H1 (cell line): ENCODE measurements around the gene SLC48A1. TPM values are rescaled to one million over a fixed set of nuclear protein-coding genes. Genes with fewer than 3 reads are reported as not detected.
A peak's percentile ranks its signal among the peaks of the same experiment; 100 is the strongest.

ENCODE experiments used
- CTCF ChIA-PET: fragments of 300-600 bp; sonication (Branson Sonifier 250); formaldehyde crosslinking; loops from one replicate; lab custom pipeline; 2021; ENCODE audit not compliant: partially characterized antibody; lab: Charles Lee
- POLR2A ChIA-PET: fragments of 300-600 bp; sonication (Branson Sonifier 250); formaldehyde crosslinking; loops from one replicate; lab custom pipeline; 2021; ENCODE audit warnings: inconsistent platforms; ENCODE audit not compliant: partially characterized antibody; lab: Charles Lee
- DNase-seq, 2 experiments: peaks; one replicate each; pipeline versions ENCODE4 v3.0.0 to v3.0.0-alpha.2; 2010 to 2022; ENCODE audit warnings: low spot score in 2 of 2, low read depth in 1 of 2, mixed read lengths in 1 of 2
- FAIRE-seq: peaks from 2 replicates; lab custom pipeline; 2011; peaks lifted over from hg19 to GRCh38; lab: Jason Lieb, UNC
- H2AFZ ChIP-seq: 2 replicates; pipeline ENCODE4 v1.8.1; 2012; ENCODE audit warnings: low read length, inconsistent platforms
- H2AK5ac ChIP-seq: 2 replicates; pipeline ENCODE4 v1.6.1; 2013; ENCODE audit warnings: low read depth, low read length
- H2BK120ac ChIP-seq: replicated peaks from 2 replicates; pipeline ENCODE3; 2013; ENCODE audit warnings: low read depth, low read length, inconsistent platforms
- H2BK12ac ChIP-seq: 2 replicates; pipeline ENCODE4 v1.6.1; 2013; ENCODE audit warnings: low read depth, low read length
- H2BK15ac ChIP-seq: 2 replicates; pipeline ENCODE4 v1.6.1; 2013; ENCODE audit warnings: low read length
- H2BK20ac ChIP-seq: 2 replicates; pipeline ENCODE4 v1.6.1; 2013; ENCODE audit warnings: low read length
- H2BK5ac ChIP-seq: 2 replicates; pipeline ENCODE4 v1.6.1; 2013; ENCODE audit warnings: low read depth, low read length
- H3K14ac ChIP-seq: 2 replicates; pipeline ENCODE4 v1.6.1; 2013; ENCODE audit warnings: inconsistent platforms; ENCODE audit not compliant: insufficient read length
- H3K18ac ChIP-seq: 2 replicates; pipeline ENCODE4 v1.6.1; 2013; ENCODE audit warnings: low read length; ENCODE audit errors: extremely low read depth
- H3K23ac ChIP-seq: 2 replicates; pipeline ENCODE4 v1.6.1; 2013; ENCODE audit warnings: inconsistent platforms; ENCODE audit not compliant: insufficient read length
- H3K23me2 ChIP-seq: 2 replicates; pipeline ENCODE4 v1.6.1; 2013; ENCODE audit warnings: low read depth, low read length
- H3K27ac ChIP-seq: 2 replicates; pipeline ENCODE4 v1.6.1; 2011; ENCODE audit warnings: low read depth, low read length, inconsistent platforms
- H3K27me3 ChIP-seq, 4 experiments: replicated peaks in 1 of 4; 1 replicate in 1 of 4; 2 replicates in 3 of 4; pipeline versions ENCODE4 v1.6.1 to v1.8.1; 2011 to 2013; ENCODE audit warnings: low read length in 3 of 4, mild to moderate bottlenecking in 3 of 4, inconsistent platforms in 2 of 4, mixed read lengths in 2 of 4, moderate library complexity in 1 of 4; ENCODE audit not compliant: control insufficient read depth in 3 of 4, insufficient read depth in 3 of 4; ENCODE audit errors: extremely low read depth in 1 of 4
- H3K36me3 ChIP-seq, 4 experiments: 2 replicates each; pipeline versions ENCODE4 v1.6.1 to v1.8.1; 2011 to 2013; ENCODE audit warnings: mild to moderate bottlenecking in 4 of 4, low read length in 3 of 4, moderate library complexity in 2 of 4, control low read depth in 1 of 4, inconsistent platforms in 1 of 4; ENCODE audit not compliant: insufficient read depth in 4 of 4, control insufficient read depth in 2 of 4
- H3K4ac ChIP-seq: replicated peaks from 2 replicates; pipeline ENCODE3; 2013; ENCODE audit warnings: low read length, low read depth, mixed read lengths, inconsistent platforms; ENCODE audit not compliant: insufficient read length
- H3K4me1 ChIP-seq, 4 experiments: replicated peaks in 1 of 4; 1 replicate in 1 of 4; 2 replicates in 3 of 4; pipeline versions ENCODE4 v1.6.1 to v1.8.1; 2011 to 2013; ENCODE audit warnings: low read length in 3 of 4, inconsistent platforms in 2 of 4, mixed read lengths in 1 of 4; ENCODE audit not compliant: insufficient read depth in 4 of 4, control insufficient read depth in 3 of 4
- H3K4me2 ChIP-seq, 2 experiments: 2 replicates each; pipeline versions ENCODE4 v1.6.1 to v1.8.1; 2011 to 2013; ENCODE audit warnings: low read depth in 2 of 2, low read length in 2 of 2, control low read depth in 1 of 2, inconsistent platforms in 1 of 2, mild to moderate bottlenecking in 1 of 2; ENCODE audit not compliant: insufficient read depth in 1 of 2
- H3K4me3 ChIP-seq, 4 experiments: fragments of 200-600, 300-600 bp in 1 of 4; sonication (generic), shearing (Covaris generic), sonication (Bioruptor Twin) in 1 of 4; 2 replicates each; pipeline versions ENCODE4 v1.5.1 to v1.8.1; 2011 to 2016; ENCODE audit warnings: low read length in 4 of 4, low read depth in 3 of 4, control low read depth in 2 of 4, inconsistent platforms in 2 of 4, mild to moderate bottlenecking in 2 of 4, mixed read lengths in 1 of 4, moderate library complexity in 1 of 4; ENCODE audit not compliant: insufficient read depth in 2 of 4; ENCODE audit errors: extremely low read depth in 1 of 4
- H3K56ac ChIP-seq: replicated peaks from 2 replicates; pipeline ENCODE3; 2013; ENCODE audit warnings: low read depth, mild to moderate bottlenecking, mixed read lengths, low read length, inconsistent platforms; ENCODE audit not compliant: insufficient read length
- H3K79me1 ChIP-seq: 2 replicates; pipeline ENCODE4 v1.6.1; 2013; ENCODE audit warnings: low read depth, low read length, control low read depth
- H3K79me2 ChIP-seq, 2 experiments: 2 replicates each; pipeline versions ENCODE4 v1.6.1 to v1.8.1; 2012 to 2013; ENCODE audit warnings: low read length in 2 of 2, mild to moderate bottlenecking in 2 of 2, inconsistent platforms in 1 of 2; ENCODE audit not compliant: insufficient read depth in 2 of 2, control insufficient read depth in 1 of 2
- H3K9ac ChIP-seq, 4 experiments: replicated peaks in 1 of 4; 1 replicate in 1 of 4; 2 replicates in 3 of 4; pipeline versions ENCODE4 v1.6.1 to v1.8.1; 2011 to 2013; ENCODE audit warnings: low read depth in 3 of 4, low read length in 3 of 4, control low read depth in 2 of 4, mild to moderate bottlenecking in 2 of 4, moderate library complexity in 2 of 4, inconsistent platforms in 1 of 4; ENCODE audit errors: extremely low read depth in 1 of 4
- H3K9me3 ChIP-seq, 2 experiments: 2 replicates each; pipeline versions ENCODE4 v1.6.1 to v1.8.1; 2012 to 2013; ENCODE audit warnings: mild to moderate bottlenecking in 2 of 2, moderate library complexity in 2 of 2, control low read depth in 1 of 2, inconsistent platforms in 1 of 2, low read depth in 1 of 2, low read length in 1 of 2, mixed read lengths in 1 of 2; ENCODE audit not compliant: insufficient read depth in 2 of 2
- H4K20me1 ChIP-seq, 2 experiments: replicated peaks in 1 of 2; 2 replicates each; pipeline versions ENCODE3 to v1.8.1; 2011 to 2013; ENCODE audit warnings: inconsistent platforms in 2 of 2, low read length in 2 of 2, mild to moderate bottlenecking in 1 of 2; ENCODE audit not compliant: insufficient read depth in 2 of 2, control insufficient read depth in 1 of 2
- H4K5ac ChIP-seq: 2 replicates; pipeline ENCODE4 v1.6.1; 2013; ENCODE audit warnings: low read length, low read depth, mixed read lengths, inconsistent platforms; ENCODE audit not compliant: insufficient read length
- H4K8ac ChIP-seq: 2 replicates; pipeline ENCODE4 v1.8.0; 2013; ENCODE audit warnings: mild to moderate bottlenecking, moderate library complexity, low read length, inconsistent platforms; ENCODE audit not compliant: insufficient read depth; ENCODE audit errors: extremely low read depth
- H4K91ac ChIP-seq: replicated peaks from 2 replicates; pipeline ENCODE3; 2013; ENCODE audit warnings: low read length, mixed read lengths, inconsistent platforms; ENCODE audit not compliant: insufficient read length
- BACH1 ChIP-seq: IDR thresholded peaks from 2 replicates; pipeline ENCODE4 v1.6.1; 2012; ENCODE audit warnings: low read length, improper control_type of control experiment
- BCL11A ChIP-seq, 2 experiments: IDR thresholded peaks; one replicate each; pipeline ENCODE4 v1.6.1; 2011; ENCODE audit warnings: low read depth in 2 of 2, low read length in 2 of 2, mild to moderate bottlenecking in 2 of 2
- BRCA1 ChIP-seq: IDR thresholded peaks from 2 replicates; pipeline ENCODE4 v1.6.1; 2012; ENCODE audit warnings: low read depth, low read length, improper control_type of control experiment
- CHD2 ChIP-seq: IDR thresholded peaks from 2 replicates; pipeline ENCODE4 v1.6.1; 2012; ENCODE audit warnings: low read length, improper control_type of control experiment
- FOSL1 ChIP-seq: IDR thresholded peaks from 2 replicates; pipeline ENCODE4 v1.6.1; 2011; ENCODE audit warnings: mild to moderate bottlenecking, low read depth, low read length, moderate library complexity; ENCODE audit not compliant: insufficient read depth
- GTF2F1 ChIP-seq: IDR thresholded peaks from 2 replicates; pipeline ENCODE4 v1.6.1; 2012; ENCODE audit warnings: low read depth, low read length, improper control_type of control experiment, borderline replicate concordance
- KDM1A ChIP-seq: fragments of 200-600, 300-600 bp; sonication (generic); IDR thresholded peaks from 2 replicates; pipeline ENCODE4 v1.7.1; 2016; ENCODE audit warnings: mild to moderate bottlenecking, low read length, borderline replicate concordance
- PHF8 ChIP-seq: fragments of 200-600 bp; sonication (generic); conservative IDR thresholded peaks from 2 replicates; pipeline ENCODE4 v1.7.1; 2012; ENCODE audit warnings: low read depth, mild to moderate bottlenecking, inconsistent platforms, low read length, moderate library complexity
- RNF2 ChIP-seq: fragments of 200-900, 300-1000 bp; sonication (generic); IDR thresholded peaks from 2 replicates; pipeline ENCODE4 v1.7.1; 2016; ENCODE audit warnings: borderline replicate concordance, low read depth, mild to moderate bottlenecking, antibody characterized with exemption, low read length; ENCODE audit not compliant: poor library complexity, severe bottlenecking; ENCODE audit errors: missing control alignments
- SIN3A ChIP-seq, 2 experiments: IDR thresholded peaks in 1 of 2; conservative IDR thresholded peaks in 1 of 2; 2 replicates each; pipeline ENCODE4 v1.6.1; 2011 to 2012; ENCODE audit warnings: low read length in 2 of 2, improper control_type of control experiment in 1 of 2, low read depth in 1 of 2, mild to moderate bottlenecking in 1 of 2
- SIX5 ChIP-seq: IDR thresholded peaks from 2 replicates; pipeline ENCODE4 v1.6.1; 2011; ENCODE audit warnings: mild to moderate bottlenecking, low read depth, low read length
- SP1 ChIP-seq: IDR thresholded peaks from 2 replicates; pipeline ENCODE4 v1.6.1; 2011; ENCODE audit warnings: low read depth, low read length
- TEAD4 ChIP-seq: IDR thresholded peaks from 2 replicates; pipeline ENCODE4 v1.6.1; 2012; ENCODE audit warnings: low read depth, low read length, inconsistent platforms, mixed read lengths
- WGBS, 2 experiments: shearing (Covaris generic) in 1 of 2; methylation state at CpG; one replicate each; pipeline versions ENCODE4 v1.1.6 to v1.1.7; 2013 to 2015; ENCODE audit warnings: low lambda C conversion rate in 2 of 2, mixed read lengths in 2 of 2, inconsistent platforms in 1 of 2, low coverage in 1 of 2, missing lambda C conversion rate in 1 of 2; ENCODE audit not compliant: insufficient replicate concordance in 2 of 2, insufficient coverage in 1 of 2, insufficient read length in 1 of 2; ENCODE audit errors: extremely low coverage in 1 of 2, missing lambda C conversion rate in 1 of 2; 5-methylcytosine and 5-hydroxymethylcytosine counted together
- polyA plus RNA-seq, 7 experiments: library from polyadenylated mRNA; depleted of rRNA in 3 of 7; stranded (reverse) in 5 of 7; unstranded in 2 of 7; fragments of >200 nt in 5 of 7; fragments of 200-250 nt in 2 of 7; gene quantifications; 1 replicate in 5 of 7; 2 replicates in 1 of 7; 4 replicates in 1 of 7; pipeline versions ENCODE4 v1.2.1 to v1.2.3, GENCODE V29; 2011 to 2013; ENCODE audit warnings: missing spikeins in 2 of 7, mixed read lengths in 2 of 7
- total RNA-seq: library from RNA; stranded (reverse); fragmentation: NEBNext Ultra II Directional; extraction: Animal tissue kit (Norgen Biotek cat#: 25700); gene quantifications from 2 replicates; pipeline ENCODE4 v1.2.1, GENCODE V29; 2021
- TF ChIP-seq, protein P1 (sequence below): IDR thresholded peaks from 2 replicates; pipeline ENCODE4 v1.6.1; 2012; ENCODE audit warnings: inconsistent platforms

Gene SLC48A1
- total and polyA plus RNA-seq, 2 of the 8 experiments (the other 6 are each of a cell fraction or from before 2014, with no cell fraction given), result 9.5 to 14.1 TPM

DNA sequence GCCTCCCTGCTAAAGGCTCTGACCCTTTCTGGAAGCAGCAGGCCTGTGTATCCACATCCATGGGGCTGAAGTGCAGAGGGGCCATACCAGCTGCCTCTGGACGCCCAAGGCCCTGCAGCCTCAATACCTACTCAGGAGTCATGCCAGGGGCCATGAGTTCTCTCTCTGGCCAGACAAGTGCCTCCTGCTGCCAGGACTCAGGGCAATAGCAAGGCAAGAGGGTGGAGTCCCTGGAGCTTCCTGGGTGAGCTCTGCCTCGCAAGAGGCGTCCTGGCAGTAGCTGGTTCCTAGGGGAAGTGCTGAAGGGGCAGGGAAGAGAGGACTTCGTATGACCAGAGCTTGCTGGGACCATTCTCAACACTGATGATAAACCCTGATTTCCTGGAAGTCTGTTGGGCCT, 36.8 kb upstream of the SLC48A1 start:
- peaks cover 0 to 2% (median 0%) of the 10 kb centered on the region in 4 experiments; a peak in 1 of 7 replicates for H3K27me3 ChIP-seq
- no peak overlapping the region for H2BK20ac ChIP-seq
- no peak overlapping the region for H3K27ac ChIP-seq
- H3K79me1 ChIP-seq, result no peaks in the 10 kb centered on the region
- H2BK120ac ChIP-seq, result no peak overlapping the region
- no peaks in the 10 kb centered on the region for H4K20me1 ChIP-seq
- no peak overlapping the region for H2BK12ac ChIP-seq
- peaks cover 3 to 19% (median 13%) of the 10 kb centered on the region in 4 experiments for H3K4me1 ChIP-seq
- no peak overlapping the region for H3K9ac ChIP-seq
- no peaks in the 10 kb centered on the region for H3K23me2 ChIP-seq
- ChIA-PET POLR2A (interaction anchor here (0.7 to 3.2 kb wide), 11 partner anchors 12 to 169 kb away, joined by 3 to 10 read pairs (median 3); partner anchors contain the start of genes ENDOU, RAPGEF3 and VDR), CTCF (interaction anchor here (0.8 to 64.6 kb wide), 11 partner anchors 10 to 102 kb away, joined by 3 to 2442 read pairs (median 7); partner anchors contain the start of genes ENDOU, RAPGEF3 and SLC48A1)
- H3K23ac ChIP-seq, result no peak overlapping the region
- no peaks in the 10 kb centered on the region for H3K36me3 ChIP-seq
- FAIRE-seq (no peak), DNase-seq (no peak)
- no peaks in the 10 kb centered on the region for H3K79me2 ChIP-seq
- H3K4ac ChIP-seq, result no peak overlapping the region
- H3K4me3 ChIP-seq, result no peak overlapping the region
- no peak overlapping the region for H3K4me2 ChIP-seq
- H2AFZ ChIP-seq, result no peak overlapping the region
- no peak overlapping the region for H3K14ac ChIP-seq
- 0 out of 2 replicates have a peak overlapping the region, but pooled peaks have one; percentile 24 for H3K18ac ChIP-seq
- H3K9me3 ChIP-seq, result no peaks in the 10 kb centered on the region
- no peak overlapping the region for H2AK5ac ChIP-seq
- H4K8ac ChIP-seq, result no peak overlapping the region; the same call in 1 of the 2 replicates
- H3K56ac ChIP-seq, result no peak overlapping the region
- no peak overlapping the region for H2BK15ac ChIP-seq
- H4K5ac ChIP-seq, result no peak overlapping the region
- no peak overlapping the region for H2BK5ac ChIP-seq
- H4K91ac ChIP-seq, result no peak overlapping the region
- WGBS, 2 experiments, result 80% methylated on average over 4 of the region's 4 CpGs; no CpG with 5 or more reads in 1 of the 2 experiments
- TF ChIP-seq, protein P1, sequence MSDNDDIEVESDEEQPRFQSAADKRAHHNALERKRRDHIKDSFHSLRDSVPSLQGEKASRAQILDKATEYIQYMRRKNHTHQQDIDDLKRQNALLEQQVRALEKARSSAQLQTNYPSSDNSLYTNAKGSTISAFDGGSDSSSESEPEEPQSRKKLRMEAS, result no peak
- TF ChIP-seq BACH1 (no peak), PHF8 (no peak), TEAD4 (no peak), SIX5 (no peak), KDM1A (no peak), RNF2 (no peak), BRCA1 (no peak), GTF2F1 (no peak), SIN3A (conservative IDR thresholded peaks at IDR 0.05 in 1 of 2, IDR thresholded peaks at IDR 0.05 in 1 of 2; ENCODE audit: low read depth in 1 of 2, low read length in 2 of 2) (no peak), FOSL1 (no peak), CHD2 (no peak), SP1 (no peak), BCL11A (IDR thresholded peaks at IDR 0.05; ENCODE audit: low read depth in 2 of 2, low read length in 2 of 2) (no peak)
